Medulla oblongata (tissue), 1 donor: ENCODE results near the gene DHRS13.
"Not testable (repeated sequence)": the region's sequence is repeated elsewhere in the genome, so short reads cannot be mapped to it uniquely, and the experiment has no call there.

Experiments
- DNase-seq: peaks from one replicate; pipeline ENCODE4 v3.0.0-alpha.2; 2015; ENCODE audit errors: extremely low spot score

DHRS13 gene

GRCh38 chr17:28935744-28936460 lies 33.0 kb upstream of the DHRS13 start:
- peak; percentile 37 for DNase-seq

GRCh38 chr17:28934508-28934907 lies 31.6 kb upstream of the DHRS13 start:
- DNase-seq = not testable (repeated sequence)

- no peak for DNase-seq
These were observed 26.9 kb upstream of the DHRS13 start for GRCh38 chr17:28929787-28930186.

GRCh38 chr17:28928061-28928460 lies 25.2 kb upstream of the DHRS13 start:
- no peak for DNase-seq

GRCh38 chr17:28926786-28927185 lies 23.9 kb upstream of the DHRS13 start:
- DNase-seq = no peak

- DNase-seq = no peak
These were observed 23.5 kb upstream of the DHRS13 start for GRCh38 chr17:28926366-28926765.

- no peak for DNase-seq
These were observed 23.1 kb upstream of the DHRS13 start for GRCh38 chr17:28925912-28926365.

DNA sequence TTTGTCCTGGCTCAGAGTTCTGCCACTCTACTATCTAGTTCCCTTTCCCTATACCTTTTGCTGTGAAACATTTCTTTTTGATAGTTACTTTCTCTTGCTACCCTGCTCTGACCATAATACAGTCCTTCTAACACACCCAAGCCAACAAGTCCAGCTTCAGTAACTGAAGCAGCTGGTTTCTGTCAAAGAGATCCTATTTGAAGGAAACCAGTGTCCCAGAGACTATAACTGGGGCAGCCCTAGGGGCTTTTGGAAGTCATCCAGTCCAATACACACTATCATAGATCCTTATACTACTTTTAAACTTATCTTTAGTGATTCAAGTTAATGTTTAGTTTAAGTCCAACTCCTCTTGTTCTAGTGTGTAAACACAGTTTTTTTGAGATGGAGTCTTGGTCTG lies 17.3 kb upstream of the DHRS13 start:
- DNase-seq = no peak

GRCh38 chr17:28918295-28918694 lies 15.4 kb upstream of the DHRS13 start:
- DNase-seq = no peak

DNA sequence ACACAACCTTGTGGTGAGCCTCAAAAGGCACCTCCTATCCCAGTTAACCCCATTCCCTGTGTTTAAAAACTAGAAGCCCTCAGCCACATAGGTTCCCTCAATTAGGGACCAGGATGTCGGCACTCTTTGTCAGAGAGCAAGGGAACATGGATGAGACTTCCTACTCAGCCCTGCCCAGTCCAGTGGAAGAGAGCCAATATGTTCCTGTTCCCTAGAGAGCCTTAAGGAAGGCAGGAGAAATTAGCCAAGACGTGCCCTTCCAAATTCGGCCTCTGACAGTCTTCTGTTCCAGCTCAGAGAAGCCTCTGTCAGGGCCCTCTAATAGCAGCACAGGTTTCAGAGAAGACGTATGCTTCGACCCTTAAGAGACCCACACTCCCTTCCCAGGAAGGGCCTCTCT lies 14.6 kb upstream of the DHRS13 start:
- no peak for DNase-seq

- no peak for DNase-seq
These were observed 14.2 kb upstream of the DHRS13 start for GRCh38 chr17:28917029-28917428.

- DNase-seq = peak; percentile 54
These were observed 13.5 kb upstream of the DHRS13 start for GRCh38 chr17:28916302-28916934.

GRCh38 chr17:28912938-28913333 lies 10.1 kb upstream of the DHRS13 start:
- DNase-seq = no peak

- DNase-seq = no peak
These were observed 9.5 kb upstream of the DHRS13 start for GRCh38 chr17:28912281-28912937.

DNA sequence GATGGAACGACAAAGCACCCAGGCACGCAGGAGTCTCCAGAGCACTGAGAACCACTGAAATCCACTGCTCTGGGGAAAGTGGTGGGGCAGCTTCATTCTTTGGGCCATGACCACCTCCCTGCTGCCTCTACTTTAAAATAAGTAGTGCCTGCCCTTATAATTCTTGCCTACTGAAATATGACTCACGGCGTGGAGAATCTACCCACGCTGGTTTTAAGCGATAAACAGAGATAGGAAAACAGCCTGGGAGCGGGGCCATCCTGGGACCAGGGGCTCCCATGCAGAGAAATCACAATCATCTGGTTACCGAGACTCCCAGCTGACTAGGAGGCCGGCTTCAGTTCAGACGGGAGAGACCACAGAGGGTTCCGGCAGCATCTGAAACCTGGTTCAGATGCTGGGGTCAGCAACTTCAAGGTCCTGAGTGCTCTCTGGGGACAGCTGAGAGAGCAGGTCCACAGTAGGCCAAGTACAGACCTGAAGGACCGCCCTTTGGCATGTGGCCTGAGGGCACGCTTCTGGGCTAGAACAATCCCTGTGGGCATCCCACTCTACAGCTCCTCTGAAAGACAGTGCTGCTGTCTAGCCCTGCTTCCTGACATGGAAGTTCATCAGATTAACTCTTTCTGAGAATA lies 8.6 kb upstream of the DHRS13 start:
- no peak for DNase-seq

GRCh38 chr17:28910534-28910933 lies 7.7 kb upstream of the DHRS13 start:
- no peak for DNase-seq

GRCh38 chr17:28908640-28909167 lies 5.8 kb upstream of the DHRS13 start:
- DNase-seq = no peak

DNA sequence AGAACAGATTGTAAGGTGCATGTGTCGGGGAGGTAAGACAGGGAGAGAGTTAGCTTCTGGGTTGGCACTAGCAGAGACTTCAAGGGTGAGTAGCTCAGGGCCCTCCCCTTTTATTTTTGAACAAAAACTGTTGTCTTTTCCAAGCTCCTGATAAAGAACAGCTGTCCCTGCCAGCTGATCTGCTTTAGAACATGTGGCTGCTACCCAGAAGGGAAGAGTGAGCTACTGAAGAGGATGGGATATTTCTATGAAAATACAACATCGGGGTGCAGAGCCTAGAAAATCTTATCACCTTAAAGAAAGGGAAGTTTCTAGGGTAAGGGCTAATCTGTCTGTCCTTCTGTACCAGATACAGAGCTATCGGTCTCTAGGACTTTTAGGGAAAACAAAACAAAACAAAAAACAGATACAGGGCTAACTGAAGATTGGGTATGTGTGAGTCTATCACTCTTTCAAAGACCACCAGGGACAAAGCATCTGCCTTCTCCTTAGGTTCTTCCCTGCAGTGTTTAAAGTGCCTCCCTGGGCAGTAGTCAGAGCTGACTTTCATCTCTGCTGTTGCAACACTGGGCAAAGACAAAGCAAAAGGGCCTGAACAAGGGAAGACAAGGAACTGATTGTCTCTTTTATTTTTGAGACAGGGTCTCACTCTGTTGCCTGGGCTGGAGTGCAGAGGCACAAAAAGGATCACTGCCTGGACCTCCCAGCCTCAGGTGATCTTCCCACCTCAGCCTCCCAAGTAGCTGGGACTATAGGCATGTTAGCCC lies 5.0 kb upstream of the DHRS13 start:
- peak; percentile 45 for DNase-seq

- no peak for DNase-seq
These were observed 4.0 kb upstream of the DHRS13 start for GRCh38 chr17:28906706-28907438.

DNA sequence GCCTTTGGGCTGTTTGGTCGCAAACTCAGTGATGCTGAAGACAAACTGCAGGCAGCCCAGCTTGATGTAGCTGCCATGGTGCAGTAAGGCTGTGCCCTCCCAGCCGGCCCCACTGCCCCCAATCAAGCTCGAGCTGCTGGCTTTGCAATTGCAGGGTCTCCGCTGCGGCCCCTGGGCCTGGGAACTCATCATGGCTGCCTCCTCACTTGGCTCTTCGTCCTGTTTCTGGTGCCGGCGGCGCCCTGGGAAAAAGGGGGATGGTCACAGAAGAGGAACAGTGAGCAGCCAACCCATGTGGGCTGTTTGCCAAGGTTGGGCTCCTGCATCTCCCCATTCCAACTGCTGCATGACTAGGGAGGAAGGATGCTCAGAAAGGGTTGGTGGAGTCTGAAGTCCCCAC lies 3.4 kb upstream of the DHRS13 start:
- no peak for DNase-seq

DNA sequence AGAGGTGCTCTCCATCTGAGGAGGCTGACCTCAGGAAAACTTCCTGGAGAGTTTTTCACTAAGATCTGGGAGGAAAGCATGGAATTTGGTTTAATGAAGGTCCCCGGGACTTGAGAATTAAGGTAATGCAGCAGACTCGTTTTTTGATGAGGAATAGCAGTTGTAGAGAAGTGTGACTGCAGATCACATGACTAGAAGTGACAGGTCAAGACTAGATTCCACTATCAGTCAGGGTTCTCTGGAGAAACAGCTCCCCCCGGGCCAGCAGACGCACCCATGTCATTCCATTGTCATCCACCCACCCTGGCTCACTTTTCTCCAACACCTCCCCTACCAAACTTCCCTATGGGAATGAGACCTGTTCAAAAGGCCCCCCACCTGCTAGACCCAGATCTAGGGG lies 1.9 kb upstream of the DHRS13 start:
- no peak for DNase-seq
